RPMI8226 (cell line): Measurements from ENCODE around the gene CDKN2D.

ENCODE experiments used
- DNase-seq: peaks from one replicate; pipeline ENCODE4 v3.0.0-alpha.2; 2015

CDKN2D gene

GRCh38 chr19:10568826-10569651 is at the start of gene CDKN2D:
CDKN2D (minus strand) TSS chr19:10568979; CDS start chr19:10568653, 326 bp downstream.
- DNase-seq, result peak; percentile 100

GRCh38 chr19:10617409-10618121 is 48.8 kb upstream of the CDKN2D start:
- no peak for DNase-seq

- DNase-seq, result no peak
These were observed 46.7 kb upstream of the CDKN2D start for GRCh38 chr19:10615429-10616023.

- no peak for DNase-seq
These were observed 43.8 kb upstream of the CDKN2D start for GRCh38 chr19:10612499-10613119.

- no peak for DNase-seq
These were observed 43.1 kb upstream of the CDKN2D start for GRCh38 chr19:10611907-10612306.

GRCh38 chr19:10604460-10604980 is 35.7 kb upstream of the CDKN2D start:
- DNase-seq, result no peak

GRCh38 chr19:10603873-10604459 is 35.2 kb upstream of the CDKN2D start:
- no peak for DNase-seq

GRCh38 chr19:10603084-10603872 is 34.5 kb upstream of the CDKN2D start:
- DNase-seq, result peak; percentile 20

GRCh38 chr19:10602330-10603083 is 33.7 kb upstream of the CDKN2D start:
- peak; percentile 86 for DNase-seq

- no peak for DNase-seq
These were observed 33.2 kb upstream of the CDKN2D start for GRCh38 chr19:10601999-10602329.

- DNase-seq, result no peak
These were observed 31.4 kb upstream of the CDKN2D start for GRCh38 chr19:10600149-10600548.

GRCh38 chr19:10593820-10594637 is 25.2 kb upstream of the CDKN2D start:
- peak; percentile 94 for DNase-seq

GRCh38 chr19:10593148-10593547 is 24.4 kb upstream of the CDKN2D start:
- peak; percentile 58 for DNase-seq

- no peak for DNase-seq
These were observed 19.0 kb upstream of the CDKN2D start for GRCh38 chr19:10587839-10588150.

GRCh38 chr19:10587022-10587838 is 18.5 kb upstream of the CDKN2D start, which contains the start of gene AP1M2:
AP1M2 (minus strand) TSS chr19:10587312; CDS start chr19:10587231, 81 bp downstream.
- DNase-seq, result no peak

GRCh38 chr19:10586396-10586795 is 17.6 kb upstream of the CDKN2D start:
- DNase-seq, result no peak

GRCh38 chr19:10583036-10583776 is 14.4 kb upstream of the CDKN2D start:
- no peak for DNase-seq

GRCh38 chr19:10582091-10582490 is 13.3 kb upstream of the CDKN2D start:
- no peak for DNase-seq
